Measurements from ENCODE around the gene ZSWIM7.
A peak's percentile ranks its signal among the peaks of the same experiment; 100 is the strongest.
"Not testable (repeated sequence)": the region's sequence is repeated elsewhere in the genome, so short reads cannot be mapped to it uniquely, and the experiment has no call there.

Gene ZSWIM7

DNA sequence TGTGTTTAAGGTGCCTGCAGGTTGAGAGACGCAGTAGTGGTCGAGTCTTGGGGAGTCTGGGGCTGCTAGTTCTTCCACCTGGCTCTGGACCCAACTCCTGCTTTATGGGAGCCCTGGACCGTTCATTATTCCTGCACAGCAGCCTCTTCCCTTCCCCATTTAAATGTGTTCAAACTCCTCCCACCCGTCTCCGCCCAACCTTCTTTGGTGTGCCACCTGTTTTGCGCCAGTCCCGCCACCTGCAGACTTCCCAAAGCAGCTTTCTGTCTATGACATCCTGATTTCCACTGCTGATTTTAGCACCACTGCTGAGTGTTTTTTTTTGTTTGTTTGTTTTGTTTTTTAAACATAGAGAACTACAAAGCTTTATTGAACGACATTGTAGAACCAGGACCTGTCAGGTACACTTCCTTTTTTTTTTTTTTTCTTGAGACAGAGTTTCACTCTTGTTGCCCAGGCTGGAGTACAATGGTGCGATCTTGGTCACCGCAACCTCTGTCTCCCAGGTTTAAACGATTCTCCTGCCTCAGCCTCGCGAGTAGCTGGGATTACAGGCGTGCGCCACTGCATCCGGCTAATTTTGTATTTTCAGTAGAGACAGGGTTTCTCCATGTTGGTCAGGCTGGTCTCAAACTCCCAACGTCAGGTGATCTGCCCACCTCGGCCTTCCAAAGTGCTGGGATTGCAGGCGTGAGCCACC, 41.7 kb downstream of the ZSWIM7 start:
- no peak for DNase-seq (ENCODE audit: low spot score)

DNA sequence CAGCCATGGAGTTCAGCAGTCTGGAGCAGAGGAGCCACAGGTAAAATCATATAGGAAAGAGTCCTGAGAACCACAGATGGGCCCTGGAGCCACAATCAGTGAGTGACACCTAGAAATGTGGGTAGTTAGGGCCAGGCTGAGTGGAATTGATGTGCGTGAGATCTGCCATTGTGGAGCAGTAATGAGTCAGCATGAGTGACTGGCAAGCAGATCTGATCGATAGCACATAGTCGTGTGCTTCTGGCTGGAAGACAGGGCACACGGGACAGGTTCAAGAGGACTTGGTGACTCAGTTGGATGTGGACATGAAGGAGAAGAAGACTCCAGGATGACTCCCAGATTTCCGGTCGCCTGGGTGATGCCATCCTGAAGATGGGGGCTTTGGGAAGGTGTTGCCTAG, 42.3 kb downstream of the ZSWIM7 start:
- no peak for DNase-seq (ENCODE audit: low spot score)

DNA sequence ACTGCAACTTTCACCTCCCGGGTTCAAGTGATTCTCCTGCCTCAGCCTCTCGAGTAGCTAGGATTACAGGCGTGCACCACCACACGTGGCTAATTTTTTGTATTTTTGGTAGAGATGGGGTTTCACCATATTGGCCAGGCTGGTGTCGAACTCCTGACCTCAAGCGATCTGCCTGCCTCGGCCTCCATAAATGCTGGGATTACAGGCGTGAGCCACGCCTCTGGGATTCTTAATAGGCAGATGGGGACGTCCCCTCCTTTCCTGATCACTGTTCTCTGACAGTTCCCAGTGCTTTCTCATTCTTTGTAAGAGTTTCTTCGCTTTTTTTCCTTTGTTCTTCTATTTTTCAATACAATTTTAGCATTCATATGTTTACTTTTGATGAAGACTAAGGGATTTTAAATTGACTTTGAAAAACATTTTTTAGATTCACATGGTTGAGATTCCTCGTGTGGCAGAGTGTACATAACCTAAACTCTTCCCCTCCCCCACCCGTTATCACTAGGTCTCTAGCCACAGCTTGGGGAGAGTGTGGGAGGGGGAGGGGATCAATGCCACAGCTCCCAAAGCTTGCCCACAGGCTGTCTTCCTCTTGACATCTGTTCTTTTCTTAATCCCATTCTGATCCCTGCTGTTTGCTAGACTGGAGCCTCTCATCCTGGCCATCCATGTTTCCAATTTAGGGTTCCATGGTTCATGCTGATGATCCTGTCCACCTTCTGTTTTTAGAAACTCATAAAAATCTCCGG, 43.5 kb downstream of the ZSWIM7 start:
- no peak for DNase-seq (ENCODE audit: low spot score)

DNA sequence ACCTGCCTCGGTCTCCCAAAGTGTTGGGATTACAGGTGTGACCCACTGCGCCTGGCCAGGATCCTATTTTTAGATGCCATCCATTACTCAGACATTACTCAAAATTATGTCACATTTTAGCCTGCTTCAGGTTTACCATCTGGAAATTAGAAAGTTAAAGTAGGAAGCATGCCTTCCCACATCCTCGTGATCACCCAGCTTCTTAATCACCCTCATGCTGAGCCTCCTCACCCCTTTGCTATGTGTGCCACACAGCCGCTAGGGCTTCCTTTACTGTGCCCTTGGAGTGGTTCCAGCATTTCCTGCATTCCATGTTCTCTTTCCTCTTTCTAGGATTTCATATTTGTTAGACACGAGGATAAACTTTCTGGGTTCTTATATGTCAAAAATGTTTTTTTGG, 45.3 kb downstream of the ZSWIM7 start:
- DNase-seq (ENCODE audit: low spot score) = no peak

DNA sequence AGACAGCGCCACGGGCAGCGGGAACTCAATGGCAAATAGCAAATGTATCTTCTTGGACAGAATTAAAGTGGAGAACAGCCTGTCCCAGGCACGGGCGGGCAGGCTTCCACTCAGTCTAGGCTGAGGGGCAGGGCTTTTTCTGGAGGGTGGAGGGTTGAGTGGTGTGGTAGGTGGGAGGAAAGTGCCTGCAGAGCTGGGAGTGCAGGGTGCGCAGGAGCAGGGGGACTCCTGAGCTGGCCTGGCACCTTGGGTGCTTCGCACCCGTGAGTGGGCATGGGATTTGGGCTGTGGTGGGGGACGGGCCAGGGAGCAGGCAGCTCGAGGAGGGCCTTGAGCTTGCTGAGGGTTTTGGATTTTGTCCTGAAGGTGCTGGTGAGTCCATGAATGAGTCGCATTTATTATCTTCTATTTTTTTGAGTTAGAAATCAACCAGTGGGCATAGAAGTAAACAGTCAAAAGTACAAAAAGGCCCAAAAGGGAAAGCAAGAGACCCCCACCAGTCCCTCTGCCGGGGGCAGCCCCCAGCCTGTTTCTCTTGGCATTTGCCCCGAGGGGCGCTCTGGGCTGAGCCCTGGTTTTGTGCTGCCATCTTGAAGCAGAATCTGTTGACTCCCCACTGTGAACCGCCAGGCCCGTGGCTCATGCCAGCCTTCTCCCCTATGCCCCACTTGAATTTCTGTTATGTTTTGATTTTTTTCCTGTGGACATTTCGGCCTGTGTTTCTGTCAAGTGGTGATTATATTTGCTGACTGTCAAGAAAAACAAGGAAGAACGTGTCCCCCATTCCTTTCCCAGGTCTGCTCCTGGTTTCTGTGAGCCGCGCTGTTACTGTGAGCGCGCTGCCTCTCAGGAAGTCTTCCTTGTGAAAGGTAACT, 46.4 kb downstream of the ZSWIM7 start:
- no peak for DNase-seq (ENCODE audit: low spot score)

DNA sequence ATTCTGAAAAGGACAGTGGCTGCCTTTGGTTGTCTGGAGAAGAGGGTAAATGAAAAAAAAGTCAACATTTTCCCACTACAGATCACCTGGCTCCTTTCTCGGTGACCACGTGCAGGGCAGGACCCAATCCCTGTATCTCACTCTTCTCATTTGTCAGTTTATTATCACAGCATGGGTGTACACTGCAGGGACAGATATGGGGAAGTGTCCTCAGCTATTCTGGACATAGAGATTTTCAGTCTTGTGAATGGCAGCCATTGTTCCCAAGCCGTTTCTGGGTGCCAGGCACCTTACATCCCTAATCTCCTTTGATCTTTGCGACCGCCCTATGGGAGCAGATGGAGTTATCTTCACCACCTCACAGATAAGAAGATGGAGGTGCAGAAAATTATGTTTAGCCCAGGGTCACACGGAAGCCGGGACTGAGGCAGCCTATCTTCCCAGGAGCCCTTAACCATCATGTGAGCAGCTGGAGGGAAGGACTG, 47.4 kb downstream of the ZSWIM7 start:
- no peak for DNase-seq (ENCODE audit: low spot score)

DNA sequence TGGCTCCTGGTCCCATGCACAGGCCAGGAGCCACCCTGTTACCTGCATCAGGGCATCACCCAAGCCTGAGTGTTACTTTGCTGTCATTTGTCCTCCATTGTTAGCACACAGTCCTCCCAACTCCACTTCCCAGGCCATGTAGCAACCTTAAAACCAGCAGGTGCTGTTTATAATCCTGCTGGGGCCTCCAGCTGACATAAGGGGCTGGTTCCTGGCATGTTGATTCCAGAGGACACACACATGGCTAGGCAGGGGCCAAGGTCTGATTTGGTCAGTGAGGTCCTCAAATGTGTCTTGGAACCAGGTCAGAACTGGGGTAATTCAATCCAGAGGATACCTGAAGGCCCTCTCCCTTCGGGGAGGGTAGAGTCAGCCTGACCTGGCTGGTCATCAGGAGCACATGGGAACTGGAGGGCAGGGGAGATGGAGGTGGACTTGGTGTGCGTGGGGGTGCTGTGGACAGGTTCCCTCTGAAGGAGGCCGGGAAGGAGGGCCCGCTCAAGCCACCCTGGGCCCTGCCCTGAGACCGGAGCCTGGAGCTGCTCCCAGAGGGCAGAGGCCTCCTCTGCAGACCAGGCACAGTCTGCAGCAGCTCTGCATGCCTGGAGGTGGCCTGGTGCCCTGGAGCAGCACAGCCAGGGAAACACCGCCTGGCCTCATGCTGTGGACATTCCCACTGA, 48.0 kb downstream of the ZSWIM7 start:
- DNase-seq (ENCODE audit: low spot score) = no peak

DNA sequence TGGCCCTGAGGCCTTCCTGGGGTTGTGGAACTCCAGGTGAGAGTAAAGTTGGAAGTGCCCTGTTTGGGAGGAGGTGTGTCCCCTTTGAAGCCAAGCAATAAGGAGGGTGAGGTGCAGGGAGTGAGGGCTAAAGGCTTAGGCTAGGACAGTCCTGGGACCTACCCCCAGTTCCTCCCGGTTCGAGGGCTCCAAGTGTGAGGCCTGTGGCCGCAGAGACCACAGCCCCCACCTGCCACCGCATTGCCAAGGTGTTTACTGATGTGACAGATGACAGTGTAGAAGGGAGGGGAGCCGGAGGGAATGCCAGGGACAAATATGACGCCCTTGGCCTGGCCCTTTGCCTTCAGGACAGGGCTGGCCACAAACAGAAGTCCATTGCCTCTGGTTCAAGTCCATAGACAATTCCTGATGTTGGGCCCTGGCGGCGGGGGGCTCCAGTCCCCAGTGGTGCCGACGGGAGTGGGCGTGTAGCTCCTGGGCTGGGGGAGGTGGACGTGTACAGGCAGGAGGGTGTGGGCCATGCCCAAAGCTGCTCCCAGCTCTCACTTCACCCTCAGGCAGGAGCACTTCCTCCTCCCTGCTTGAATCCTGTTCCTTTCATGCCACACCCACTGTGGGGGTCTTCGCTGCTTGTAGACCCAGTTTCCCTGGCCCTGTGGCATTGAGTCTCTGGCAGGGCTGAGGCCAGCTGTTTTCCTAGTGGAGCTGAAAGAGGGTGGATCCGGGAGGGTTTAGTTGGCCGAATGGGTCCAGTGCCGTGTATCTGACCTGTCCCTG, 51.3 kb downstream of the ZSWIM7 start:
- no peak for DNase-seq (ENCODE audit: low spot score)

DNA sequence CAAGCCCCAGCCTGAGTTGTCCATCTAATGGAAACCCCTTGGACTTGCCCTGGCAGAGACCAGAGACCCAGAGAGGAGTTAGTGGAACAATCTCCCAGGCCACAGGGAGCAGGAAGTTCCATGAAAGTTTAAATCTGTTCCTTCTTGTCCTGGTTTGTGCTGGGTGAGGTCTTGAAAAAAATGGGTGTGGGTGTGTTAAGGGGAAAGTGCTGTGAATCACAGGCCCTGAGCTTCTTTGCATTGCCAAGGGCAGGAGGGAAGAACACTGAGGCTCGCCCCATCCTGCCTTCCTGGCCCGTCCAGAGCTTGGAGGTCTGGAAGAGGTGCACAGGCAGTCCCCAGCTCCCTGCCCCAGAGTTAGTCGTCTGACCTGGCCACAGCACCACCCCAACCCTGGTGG, 52.2 kb downstream of the ZSWIM7 start:
- DNase-seq (ENCODE audit: low spot score) = no peak

DNA sequence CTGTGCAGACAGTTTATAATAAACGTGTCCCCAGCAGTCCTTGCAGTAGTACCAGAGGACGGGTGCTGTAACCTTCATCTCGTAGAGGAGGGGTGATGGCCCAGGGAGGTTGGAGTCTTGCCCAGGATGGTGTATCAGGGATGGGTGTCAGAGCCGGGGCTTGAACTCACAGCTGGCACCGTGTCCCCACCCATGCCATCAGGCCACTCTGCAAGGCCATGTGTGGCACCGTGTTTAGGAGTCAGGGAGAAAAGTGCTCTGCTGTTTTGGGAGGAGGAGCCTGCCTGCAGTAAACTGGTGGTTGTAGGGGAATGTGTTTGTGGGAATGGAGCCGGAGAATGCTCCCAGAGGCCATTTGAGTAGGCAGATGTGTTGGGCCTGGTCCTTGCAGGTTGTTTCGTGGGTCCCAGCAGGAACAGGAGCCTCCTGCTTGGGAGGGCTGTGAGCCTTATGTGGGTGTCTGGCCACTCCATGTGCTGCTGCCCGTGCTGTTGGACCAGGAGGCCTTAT, 52.8 kb downstream of the ZSWIM7 start:
- no peak for DNase-seq (ENCODE audit: low spot score)

DNA sequence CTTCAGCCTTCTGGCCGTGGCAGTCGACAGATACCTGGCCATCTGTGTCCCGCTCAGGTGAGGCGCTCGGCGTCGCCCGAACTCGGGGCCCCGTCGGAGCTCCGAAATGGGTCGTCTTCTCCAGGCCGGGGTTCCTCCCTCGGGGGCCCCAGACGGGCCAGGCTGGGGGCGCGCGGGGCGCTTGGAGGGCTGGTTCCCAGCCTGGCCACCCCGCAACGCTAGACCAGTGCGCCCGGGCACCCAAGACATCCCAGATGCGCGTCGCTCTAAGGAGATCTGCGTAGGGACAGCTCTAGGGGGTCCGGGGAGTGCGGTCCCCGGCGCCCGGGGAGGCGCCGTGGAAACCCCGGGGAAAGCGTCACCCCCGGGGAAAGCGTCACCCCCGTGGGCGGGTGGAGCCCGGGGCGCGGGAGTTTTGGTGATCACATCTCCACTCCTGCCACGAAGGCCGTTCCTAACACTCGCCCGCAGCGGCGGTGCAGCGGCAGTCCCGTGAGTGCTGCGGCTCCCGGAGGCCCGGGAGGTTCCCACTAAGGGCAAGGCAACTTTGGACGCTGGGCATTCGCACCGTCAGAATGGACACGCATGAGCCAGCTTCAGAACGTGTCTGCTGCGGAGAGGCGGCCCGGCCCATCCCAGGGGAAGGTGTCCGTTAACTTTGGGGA, 53.8 kb downstream of the ZSWIM7 start:
- DNase-seq (ENCODE audit: low spot score) = no peak

DNA sequence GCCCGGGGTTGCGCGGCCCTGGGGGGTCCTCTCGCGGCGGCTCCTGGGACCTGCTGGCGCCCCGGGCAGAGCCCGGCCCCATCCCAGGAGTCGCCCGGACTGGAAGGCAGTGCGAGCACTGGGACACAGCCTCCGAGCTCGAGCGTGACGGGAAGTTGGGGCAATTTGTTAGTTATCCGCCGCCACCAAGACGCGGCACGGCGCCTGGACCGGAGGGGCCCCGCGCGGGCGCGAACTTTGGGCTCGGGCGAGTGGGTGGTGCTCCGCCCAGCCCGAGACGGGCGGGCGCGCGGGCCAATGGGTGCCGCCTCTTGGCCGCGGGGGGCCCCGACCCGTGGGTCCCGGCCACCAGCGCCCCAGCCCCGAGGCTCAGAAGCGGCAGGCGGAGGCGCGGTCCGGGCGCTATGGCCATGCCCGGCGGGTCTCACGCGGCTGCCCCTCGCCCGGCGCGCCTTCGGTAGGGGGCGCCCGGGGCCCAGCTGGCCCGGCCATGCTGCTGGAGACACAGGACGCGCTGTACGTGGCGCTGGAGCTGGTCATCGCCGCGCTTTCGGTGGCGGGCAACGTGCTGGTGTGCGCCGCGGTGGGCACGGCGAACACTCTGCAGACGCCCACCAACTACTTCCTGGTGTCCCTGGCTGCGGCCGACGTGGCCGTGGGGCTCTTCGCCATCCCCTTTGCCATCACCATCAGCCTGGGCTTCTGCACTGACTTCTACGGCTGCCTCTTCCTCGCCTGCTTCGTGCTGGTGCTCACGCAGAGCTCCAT, 54.6 kb downstream of the ZSWIM7 start, which contains the start of gene ADORA2B:
ADORA2B (plus strand) TSS at position 372 of the 768 bp plus-strand sequence; CDS start at position 491, 119 bp downstream.
- DNase-seq (ENCODE audit: low spot score) = peak; percentile 31

DNA sequence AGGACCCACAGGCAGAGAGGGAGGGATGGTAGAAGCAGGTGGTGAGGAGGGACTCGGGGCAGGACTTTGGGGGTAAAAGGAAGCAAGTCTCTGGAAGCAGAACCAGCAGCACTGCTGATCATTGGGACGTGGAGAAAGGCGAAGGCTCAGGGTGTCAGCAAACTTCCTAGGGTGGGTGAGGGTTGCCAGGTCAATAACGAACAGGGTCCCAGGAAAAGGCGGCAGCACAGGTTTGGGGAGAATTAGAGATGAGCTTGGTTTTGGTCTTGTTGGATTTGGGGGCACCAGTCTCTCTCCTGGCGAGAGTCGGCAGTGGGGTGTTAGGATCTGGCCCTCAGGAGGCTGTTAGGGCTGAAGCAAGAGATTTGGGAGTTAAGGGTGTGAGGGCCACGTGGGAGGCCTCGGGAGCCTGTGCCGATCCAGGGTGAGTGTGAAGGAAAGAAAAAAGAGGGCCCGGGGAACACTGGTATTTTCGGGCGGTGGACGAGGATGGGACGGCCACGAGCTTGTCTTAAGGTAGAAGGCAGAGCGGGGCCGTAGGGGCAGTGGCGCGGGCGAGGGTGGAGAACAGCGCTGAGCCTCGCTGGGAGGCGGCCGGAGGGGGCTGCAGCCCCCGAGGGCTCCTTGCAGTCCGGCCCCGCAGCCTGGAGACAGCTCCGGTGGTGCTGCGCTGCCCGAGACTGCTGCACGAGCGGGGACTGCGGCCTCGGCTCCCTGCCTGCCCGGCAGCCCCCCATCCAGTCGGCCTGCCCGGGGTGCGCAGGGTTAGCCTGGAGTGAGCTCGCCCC, 55.3 kb downstream of the ZSWIM7 start:
- no peak for DNase-seq (ENCODE audit: low spot score)

DNA sequence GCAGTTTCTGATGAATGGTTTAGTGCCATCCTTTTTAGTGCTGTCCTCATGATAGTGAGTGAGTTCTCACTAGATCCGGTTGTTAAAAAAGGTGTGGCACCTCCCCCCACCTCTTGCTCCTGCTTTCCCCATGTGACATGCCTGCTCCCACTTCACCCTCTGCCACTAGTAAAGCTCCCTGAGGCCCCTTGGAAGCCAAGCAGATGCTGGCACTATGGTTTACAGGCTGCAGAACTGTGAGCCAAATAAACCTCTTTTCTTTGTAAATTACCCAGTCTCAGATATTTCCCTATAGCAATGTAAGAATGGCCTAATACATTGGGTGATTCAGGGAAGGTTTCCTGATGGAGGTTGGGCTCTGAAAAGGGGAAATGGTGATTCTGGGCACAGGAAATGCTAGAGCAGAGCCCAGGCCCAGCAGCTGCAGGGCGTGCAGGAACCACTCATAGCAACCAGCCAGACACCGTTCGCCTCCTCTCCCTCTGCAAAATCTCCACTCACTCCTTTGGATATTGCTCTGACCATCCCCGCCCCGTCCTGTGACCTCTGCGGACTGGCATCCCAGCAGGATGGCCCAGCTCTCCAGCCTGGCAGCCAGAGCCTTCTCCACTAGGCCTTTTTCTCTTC, 57.2 kb downstream of the ZSWIM7 start:
- DNase-seq (ENCODE audit: low spot score) = no peak

DNA sequence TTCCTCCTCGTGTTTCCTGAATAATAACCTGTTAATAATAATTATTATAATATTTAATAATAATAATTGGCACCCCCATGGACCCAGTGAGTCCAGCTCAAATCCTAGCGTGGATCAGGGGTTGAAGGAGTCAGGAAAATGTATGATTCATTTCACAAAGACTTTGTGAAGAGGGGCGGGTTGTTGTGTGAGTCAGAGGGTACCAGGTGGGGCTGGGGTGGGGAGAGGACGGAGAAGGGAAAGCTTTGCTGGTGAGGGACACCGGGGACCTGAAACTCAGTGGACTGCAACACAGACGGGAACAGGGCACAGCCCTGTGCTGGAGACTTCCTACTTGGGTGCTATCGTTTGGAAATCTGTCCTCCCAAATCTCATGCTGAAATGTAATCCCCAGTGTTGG, 57.7 kb downstream of the ZSWIM7 start:
- no peak for DNase-seq (ENCODE audit: low spot score)

DNA sequence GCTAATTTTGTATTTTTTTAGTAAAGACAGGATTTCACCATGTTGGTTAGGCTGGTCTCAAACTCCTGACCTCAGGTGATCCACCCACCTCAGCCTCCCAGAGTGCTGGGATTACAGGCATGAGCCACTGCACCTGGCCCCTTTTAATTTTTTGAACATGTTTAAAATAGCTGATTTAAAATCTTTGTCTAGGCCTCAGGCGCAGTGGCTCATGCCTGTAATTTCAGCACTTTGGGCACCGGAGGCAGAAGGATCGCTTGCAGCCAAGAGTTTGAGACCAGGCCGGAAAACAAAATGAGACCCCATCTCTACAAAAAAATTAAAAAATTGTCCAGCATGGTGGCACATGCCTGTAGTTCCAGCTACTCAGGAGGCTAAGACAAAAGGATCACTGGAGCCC, 63.0 kb downstream of the ZSWIM7 start:
- DNase-seq (ENCODE audit: low spot score) = not testable (repeated sequence)

DNA sequence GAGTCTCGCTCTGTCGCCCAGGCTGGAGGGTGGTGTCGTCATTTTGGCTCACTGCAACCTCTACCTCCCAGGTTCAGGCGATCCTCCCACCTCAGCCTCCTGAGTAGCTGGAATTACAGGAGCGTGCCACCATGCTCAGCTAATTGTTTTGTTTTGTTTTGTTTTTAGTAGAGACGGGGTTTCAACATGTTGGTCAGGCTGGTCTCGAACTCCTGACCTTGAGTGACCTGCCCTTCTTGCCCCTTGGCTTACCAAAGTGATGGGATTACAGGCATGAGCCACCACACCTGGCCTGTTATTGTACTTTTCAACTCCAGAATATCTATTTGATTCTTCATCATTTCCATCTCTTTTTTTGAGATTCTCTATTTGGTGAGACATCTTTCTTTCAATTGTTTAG, 63.6 kb downstream of the ZSWIM7 start:
- no peak for DNase-seq (ENCODE audit: low spot score)

DNA sequence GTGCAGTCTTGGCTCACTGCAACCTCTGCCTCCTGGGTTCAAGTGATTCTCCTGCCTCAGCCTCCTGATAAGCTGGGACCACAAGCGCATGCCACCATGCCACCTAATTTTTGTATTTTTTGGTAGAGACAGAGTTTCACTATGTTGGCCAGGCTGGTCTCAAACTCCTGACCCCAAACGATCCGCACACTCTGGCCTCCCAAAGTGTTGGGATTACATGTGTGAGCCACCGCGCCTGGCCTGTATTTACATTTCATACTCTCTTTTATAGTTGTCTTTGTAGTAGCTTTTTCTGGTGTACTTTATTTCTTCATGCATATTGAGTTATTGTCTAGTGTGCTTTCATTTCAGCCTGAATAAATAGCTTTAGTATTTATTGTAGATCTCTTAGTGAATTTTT, 64.6 kb downstream of the ZSWIM7 start:
- DNase-seq (ENCODE audit: low spot score) = no peak
